ENCODE data around the gene ZBTB18.

ZBTB18 gene

DNA sequence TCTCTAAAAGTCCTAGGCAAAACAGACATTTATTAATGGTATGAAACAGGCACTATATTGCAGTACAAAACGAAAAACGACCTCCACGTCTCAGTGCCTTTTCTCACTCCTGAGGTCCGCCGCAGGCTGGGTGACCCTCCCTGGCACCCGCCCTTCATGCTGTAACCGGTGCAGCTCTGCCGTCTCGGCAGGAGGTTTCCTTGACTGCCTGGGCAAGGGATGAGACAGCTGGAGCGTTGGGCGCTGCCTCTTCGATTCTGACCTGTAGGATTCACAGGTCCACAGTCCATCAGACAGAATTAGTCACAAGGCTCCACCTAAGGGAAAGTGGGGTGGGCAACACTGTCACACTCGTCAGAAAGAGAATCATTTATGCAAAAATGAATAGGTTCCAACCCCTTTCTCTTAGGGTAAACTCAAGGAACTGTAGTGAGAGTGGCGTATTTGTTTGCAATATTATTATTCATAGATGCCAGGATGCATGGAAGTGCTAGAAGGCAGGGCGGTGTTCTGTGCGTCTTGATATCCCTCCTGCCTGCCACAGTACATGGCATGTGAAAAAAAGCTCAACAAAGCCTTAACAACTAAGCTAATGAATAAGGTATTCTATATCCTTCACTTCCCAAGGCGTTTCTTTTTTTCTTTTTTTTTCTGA is 23.5 kb upstream of the ZBTB18 start:
- Histone ChIP-seq H3K27me3 (ENCODE audit: control insufficient read depth in 1 of 2, insufficient read depth in 1 of 2, low read length in 2 of 2) (peaks cover 0 to 31% of the 10 kb centered on the region in 2 experiments), H3K9me3 (ENCODE audit: control insufficient read depth, low read length) (no peaks in the 10 kb centered on the region), H3K23ac (ENCODE audit: low read length in 2 of 2) (no peak overlapping the region), H3K4me1 (ENCODE audit: control insufficient read depth, insufficient read depth, low read depth, low read length) (no peaks in the 10 kb centered on the region), H2BK12ac (ENCODE audit: low read length in 2 of 2) (no peak overlapping the region), H3K36me3 (ENCODE audit: control insufficient read depth in 1 of 2, insufficient read depth in 2 of 2, low read depth in 1 of 2, low read length in 2 of 2) (no peaks in the 10 kb centered on the region), H3K18ac (ENCODE audit: low read depth in 1 of 2, low read length in 2 of 2) (no peak overlapping the region), H2BK5ac (ENCODE audit: low read depth, low read length, poor library complexity, severe bottlenecking) (no peak overlapping the region), H4K91ac (ENCODE audit: low read length) (no peak overlapping the region), H3K4ac (ENCODE audit: low read depth in 1 of 2, low read length in 2 of 2) (no peak overlapping the region), H2AFZ (ENCODE audit: low read depth, low read length) (no peak overlapping the region), H3K9ac (ENCODE audit: low read length) (no peak overlapping the region), H2AK5ac (ENCODE audit: low read length, severe bottlenecking) (no peak overlapping the region), H4K8ac (ENCODE audit: low read length) (no peak overlapping the region), H3K14ac (ENCODE audit: low read length in 2 of 2) (no peak overlapping the region), H3K27ac (ENCODE audit: low read length, poor library complexity, severe bottlenecking) (no peak overlapping the region), H2BK15ac (ENCODE audit: low read depth, poor library complexity, severe bottlenecking) (no peak overlapping the region), H3K4me2 (ENCODE audit: low read length, poor library complexity, severe bottlenecking) (no peak overlapping the region), H2BK120ac (ENCODE audit: low read depth, low read length) (no peak overlapping the region), H3K79me1 (replicated peaks; ENCODE audit: low read length, poor library complexity, severe bottlenecking) (no peaks in the 10 kb centered on the region), H3K4me3 (ENCODE audit: insufficient read depth in 1 of 2, low read depth in 1 of 2, low read length in 2 of 2) (no peak overlapping the region)
- WGBS, result 89% methylated on average over 17 of the region's 17 CpGs
- DNase-seq, result no peak

DNA sequence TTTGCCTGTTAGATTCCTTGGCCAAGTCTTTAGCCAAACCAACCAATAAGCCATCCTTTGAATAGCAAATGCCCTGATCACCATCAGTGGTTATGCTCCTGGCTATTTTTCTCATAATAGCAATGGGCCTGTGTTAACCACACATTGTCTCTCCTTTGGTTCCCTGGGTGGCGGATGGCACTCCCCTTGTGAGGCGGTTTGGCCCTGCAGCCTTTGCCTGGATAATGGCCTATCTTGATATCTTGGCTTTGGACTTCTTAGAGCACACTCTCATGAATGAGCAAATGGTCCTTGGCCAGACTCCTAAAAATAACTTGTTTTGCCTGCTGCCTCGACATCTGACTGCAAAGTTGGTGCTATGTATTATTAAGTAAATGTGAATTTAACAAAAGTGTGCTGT is 22.4 kb upstream of the ZBTB18 start:
- Histone ChIP-seq H2BK120ac (ENCODE audit: low read depth, low read length) (no peak overlapping the region), H3K79me1 (replicated peaks; ENCODE audit: low read length, poor library complexity, severe bottlenecking) (no peaks in the 10 kb centered on the region), H3K9me3 (ENCODE audit: control insufficient read depth, low read length) (no peaks in the 10 kb centered on the region), H3K27me3 (ENCODE audit: control insufficient read depth in 1 of 2, insufficient read depth in 1 of 2, low read length in 2 of 2) (peaks cover 0 to 38% of the 10 kb centered on the region in 2 experiments), H2BK12ac (ENCODE audit: low read length in 2 of 2) (no peak overlapping the region), H3K36me3 (ENCODE audit: control insufficient read depth in 1 of 2, insufficient read depth in 2 of 2, low read depth in 1 of 2, low read length in 2 of 2) (no peaks in the 10 kb centered on the region), H3K18ac (ENCODE audit: low read depth in 1 of 2, low read length in 2 of 2) (no peak overlapping the region), H4K8ac (ENCODE audit: low read length) (no peak overlapping the region), H3K4me1 (ENCODE audit: control insufficient read depth, insufficient read depth, low read depth, low read length) (no peaks in the 10 kb centered on the region), H3K4me2 (ENCODE audit: low read length, poor library complexity, severe bottlenecking) (no peak overlapping the region), H4K91ac (ENCODE audit: low read length) (no peak overlapping the region), H3K4ac (ENCODE audit: low read depth in 1 of 2, low read length in 2 of 2) (no peak overlapping the region), H2AK5ac (ENCODE audit: low read length, severe bottlenecking) (no peak overlapping the region), H2BK15ac (ENCODE audit: low read depth, poor library complexity, severe bottlenecking) (no peak overlapping the region), H3K23ac (ENCODE audit: low read length in 2 of 2) (no peak overlapping the region), H2BK5ac (ENCODE audit: low read depth, low read length, poor library complexity, severe bottlenecking) (no peak overlapping the region), H3K4me3 (ENCODE audit: insufficient read depth in 1 of 2, low read depth in 1 of 2, low read length in 2 of 2) (no peak overlapping the region), H2AFZ (ENCODE audit: low read depth, low read length) (no peak overlapping the region), H3K9ac (ENCODE audit: low read length) (no peak overlapping the region), H3K14ac (ENCODE audit: low read length in 2 of 2) (no peak overlapping the region), H3K27ac (ENCODE audit: low read length, poor library complexity, severe bottlenecking) (no peak overlapping the region)
- no peak for DNase-seq
- 96% methylated on average over 3 of the region's 3 CpGs for WGBS

DNA sequence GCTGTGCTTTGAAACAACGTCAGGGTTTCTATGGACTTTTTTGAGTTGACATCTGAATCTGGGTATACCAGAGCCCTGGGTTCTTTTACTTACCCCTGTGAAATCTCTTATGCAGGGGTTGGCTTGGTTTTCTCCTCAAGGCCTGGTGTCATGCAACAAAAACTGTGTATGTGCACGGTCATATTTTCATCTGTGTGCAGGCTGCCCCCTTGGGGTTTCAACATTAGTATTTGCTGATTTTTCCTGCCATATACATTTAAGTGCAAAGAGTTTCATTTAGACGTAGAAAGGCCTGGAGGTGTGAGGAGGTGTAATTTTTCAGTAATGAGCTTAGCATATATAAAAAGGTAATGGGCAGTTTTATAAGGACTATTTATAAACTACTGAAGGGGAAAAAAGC is 22.0 kb upstream of the ZBTB18 start:
- no peak overlapping the region for H4K8ac ChIP-seq (ENCODE audit: low read length)
- no peak overlapping the region for H2BK12ac ChIP-seq (ENCODE audit: low read length in 2 of 2)
- H3K36me3 ChIP-seq (ENCODE audit: control insufficient read depth in 1 of 2, insufficient read depth in 2 of 2, low read depth in 1 of 2, low read length in 2 of 2), result no peaks in the 10 kb centered on the region
- no peak overlapping the region for H3K18ac ChIP-seq (ENCODE audit: low read depth in 1 of 2, low read length in 2 of 2)
- no peak overlapping the region for H2AK5ac ChIP-seq (ENCODE audit: low read length, severe bottlenecking)
- no peaks in the 10 kb centered on the region for H3K4me1 ChIP-seq (ENCODE audit: control insufficient read depth, insufficient read depth, low read depth, low read length)
- no peak overlapping the region for H3K14ac ChIP-seq (ENCODE audit: low read length in 2 of 2)
- H3K27me3 ChIP-seq (ENCODE audit: control insufficient read depth in 1 of 2, insufficient read depth in 1 of 2, low read length in 2 of 2), result peaks cover 0 to 38% of the 10 kb centered on the region in 2 experiments
- no peak overlapping the region for H3K27ac ChIP-seq (ENCODE audit: low read length, poor library complexity, severe bottlenecking)
- no peak overlapping the region for H2BK15ac ChIP-seq (ENCODE audit: low read depth, poor library complexity, severe bottlenecking)
- no peak overlapping the region for H3K4me2 ChIP-seq (ENCODE audit: low read length, poor library complexity, severe bottlenecking)
- H3K9me3 ChIP-seq (ENCODE audit: control insufficient read depth, low read length), result no peaks in the 10 kb centered on the region
- H3K23ac ChIP-seq (ENCODE audit: low read length in 2 of 2), result no peak overlapping the region
- WGBS, result 88% methylated on average over 3 of the region's 3 CpGs
- no peak overlapping the region for H3K4ac ChIP-seq (ENCODE audit: low read depth in 1 of 2, low read length in 2 of 2)
- H3K4me3 ChIP-seq (ENCODE audit: insufficient read depth in 1 of 2, low read depth in 1 of 2, low read length in 2 of 2), result no peak overlapping the region
- H4K91ac ChIP-seq (ENCODE audit: low read length), result no peak overlapping the region
- DNase-seq, result no peak
- H2AFZ ChIP-seq (ENCODE audit: low read depth, low read length), result no peak overlapping the region
- H3K79me1 ChIP-seq (replicated peaks; ENCODE audit: low read length, poor library complexity, severe bottlenecking), result no peaks in the 10 kb centered on the region
- no peak overlapping the region for H2BK5ac ChIP-seq (ENCODE audit: low read depth, low read length, poor library complexity, severe bottlenecking)
- H3K9ac ChIP-seq (ENCODE audit: low read length), result no peak overlapping the region
- no peak overlapping the region for H2BK120ac ChIP-seq (ENCODE audit: low read depth, low read length)

DNA sequence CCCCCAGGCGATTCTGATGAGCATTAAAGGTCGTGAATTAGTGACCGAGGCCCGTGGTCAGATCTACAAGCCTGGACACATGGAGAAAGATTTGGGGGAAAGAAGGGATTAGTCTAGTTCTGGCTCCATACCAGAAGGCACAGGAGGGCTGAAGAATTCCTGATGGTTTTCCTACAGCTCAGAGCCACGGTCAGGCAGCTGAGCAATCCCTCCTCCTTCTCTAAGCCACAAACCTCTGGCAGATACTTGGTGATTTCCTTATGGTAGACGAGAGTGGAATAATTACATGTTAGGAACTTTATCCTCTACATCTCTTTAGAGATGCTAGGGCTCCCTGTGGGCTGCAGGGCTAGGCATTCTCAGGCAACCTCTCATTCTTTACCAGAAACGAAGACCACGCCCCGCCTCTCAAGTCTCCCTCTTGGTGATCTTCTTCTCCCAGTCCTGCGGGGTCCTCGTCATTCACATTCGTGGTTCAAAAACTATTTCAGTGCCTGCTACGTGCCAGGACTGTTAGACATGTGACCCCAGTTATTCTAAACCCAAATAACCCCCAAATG is 20.5 kb upstream of the ZBTB18 start:
- Histone ChIP-seq H3K4me2 (ENCODE audit: low read length, poor library complexity, severe bottlenecking) (no peak overlapping the region), H3K79me1 (replicated peaks; ENCODE audit: low read length, poor library complexity, severe bottlenecking) (no peaks in the 10 kb centered on the region), H3K27ac (ENCODE audit: low read length, poor library complexity, severe bottlenecking) (no peak overlapping the region), H3K9me3 (ENCODE audit: control insufficient read depth, low read length) (no peaks in the 10 kb centered on the region), H2BK12ac (ENCODE audit: low read length in 2 of 2) (no peak overlapping the region), H4K8ac (ENCODE audit: low read length) (no peak overlapping the region), H3K14ac (ENCODE audit: low read length in 2 of 2) (no peak overlapping the region), H2BK120ac (ENCODE audit: low read depth, low read length) (no peak overlapping the region), H3K27me3 (ENCODE audit: control insufficient read depth in 1 of 2, insufficient read depth in 1 of 2, low read length in 2 of 2) (peaks cover 0 to 24% of the 10 kb centered on the region in 2 experiments), H2BK5ac (ENCODE audit: low read depth, low read length, poor library complexity, severe bottlenecking) (no peak overlapping the region), H3K4ac (ENCODE audit: low read depth in 1 of 2, low read length in 2 of 2) (no peak overlapping the region), H3K23ac (ENCODE audit: low read length in 2 of 2) (no peak overlapping the region), H3K18ac (ENCODE audit: low read depth in 1 of 2, low read length in 2 of 2) (no peak overlapping the region), H2AFZ (ENCODE audit: low read depth, low read length) (no peak overlapping the region), H2AK5ac (ENCODE audit: low read length, severe bottlenecking) (no peak overlapping the region), H4K91ac (ENCODE audit: low read length) (no peak overlapping the region), H2BK15ac (ENCODE audit: low read depth, poor library complexity, severe bottlenecking) (no peak overlapping the region), H3K4me1 (ENCODE audit: control insufficient read depth, insufficient read depth, low read depth, low read length) (no peaks in the 10 kb centered on the region), H3K4me3 (ENCODE audit: insufficient read depth in 1 of 2, low read depth in 1 of 2, low read length in 2 of 2) (no peak overlapping the region), H3K36me3 (ENCODE audit: control insufficient read depth in 1 of 2, insufficient read depth in 2 of 2, low read depth in 1 of 2, low read length in 2 of 2) (no peaks in the 10 kb centered on the region), H3K9ac (ENCODE audit: low read length) (no peak overlapping the region)
- no peak for DNase-seq
- WGBS, result 85% methylated on average over 12 of the region's 13 CpGs

All from mesenchymal stem cell (in vitro differentiated cells and primary cell).